Astrocyte (in vitro differentiated cells and primary cell): ENCODE results near the gene GRIP1. TPM values are rescaled to one million over a fixed set of nuclear protein-coding genes. Genes with fewer than 3 reads are reported as not detected.

Experiments used
- DNase-seq: peaks from one replicate; pipeline ENCODE4 v3.0.0-alpha.2; 2010; ENCODE audit warnings: low read depth
- FAIRE-seq: peaks from 2 replicates; lab custom pipeline; 2011; peaks lifted over from hg19 to GRCh38; lab: Jason Lieb, UNC
- H2AFZ ChIP-seq: 2 replicates; pipeline ENCODE4 v1.6.0; 2012; ENCODE audit warnings: low read depth, low read length, inconsistent platforms
- H3K27ac ChIP-seq: 2 replicates; pipeline ENCODE4 v1.5.1; 2011; ENCODE audit warnings: low read depth, low read length, inconsistent platforms
- H3K27me3 ChIP-seq: 2 replicates; pipeline ENCODE4 v1.6.0; 2011; ENCODE audit warnings: low read length, inconsistent platforms; ENCODE audit not compliant: insufficient read depth
- H3K36me3 ChIP-seq: 2 replicates; pipeline ENCODE4 v1.5.1; 2011; ENCODE audit warnings: low read length, inconsistent platforms; ENCODE audit not compliant: insufficient read depth
- H3K4me1 ChIP-seq: 2 replicates; pipeline ENCODE4 v1.5.1; 2011; ENCODE audit warnings: low read length, inconsistent platforms; ENCODE audit not compliant: insufficient read depth
- H3K4me2 ChIP-seq: 2 replicates; pipeline ENCODE4 v1.6.0; 2012; ENCODE audit warnings: low read length, inconsistent platforms
- H3K4me3 ChIP-seq: 2 replicates; pipeline ENCODE4 v1.5.1; 2011; ENCODE audit warnings: low read depth, mild to moderate bottlenecking, low read length, inconsistent platforms; ENCODE audit not compliant: insufficient read depth
- H3K79me2 ChIP-seq: 2 replicates; pipeline ENCODE4 v1.6.0; 2012; ENCODE audit warnings: mild to moderate bottlenecking, low read length, inconsistent platforms; ENCODE audit not compliant: insufficient read depth
- H3K9ac ChIP-seq: 2 replicates; pipeline ENCODE4 v1.6.0; 2012; ENCODE audit warnings: mild to moderate bottlenecking, low read length, inconsistent platforms
- H3K9me3 ChIP-seq: 2 replicates; pipeline ENCODE4 v1.5.1; 2012; ENCODE audit warnings: low read depth, mild to moderate bottlenecking, low read length, inconsistent platforms; ENCODE audit not compliant: insufficient read depth
- H4K20me1 ChIP-seq: 2 replicates; pipeline ENCODE4 v1.6.0; 2012; ENCODE audit warnings: low read length, inconsistent platforms; ENCODE audit not compliant: insufficient read depth
- H3K27ac Mint-ChIP-seq: one replicate; pipeline ENCODE4 v1.8.0; 2021; ENCODE audit warnings: mild to moderate bottlenecking, mixed read lengths; ENCODE audit not compliant: unreplicated experiment
- H3K27me3 Mint-ChIP-seq: one replicate; pipeline ENCODE4 v1.8.0; 2021; ENCODE audit warnings: low read depth, mixed read lengths; ENCODE audit not compliant: unreplicated experiment
- H3K36me3 Mint-ChIP-seq: one replicate; pipeline ENCODE4 v1.8.0; 2021; ENCODE audit warnings: low read depth, mixed read lengths; ENCODE audit not compliant: unreplicated experiment
- H3K4me1 Mint-ChIP-seq: one replicate; pipeline ENCODE4 v1.8.0; 2021; ENCODE audit warnings: low read depth, mixed read lengths; ENCODE audit not compliant: unreplicated experiment
- H3K4me3 Mint-ChIP-seq: one replicate; pipeline ENCODE4 v1.8.0; 2021; ENCODE audit warnings: mild to moderate bottlenecking, moderate library complexity, mixed read lengths; ENCODE audit not compliant: unreplicated experiment
- H3K9me3 Mint-ChIP-seq: one replicate; pipeline ENCODE4 v1.8.0; 2021; ENCODE audit warnings: mild to moderate bottlenecking, mixed read lengths; ENCODE audit not compliant: unreplicated experiment
- EZH2 ChIP-seq: IDR thresholded peaks from 2 replicates; pipeline ENCODE4 v1.6.1; 2012; ENCODE audit warnings: mild to moderate bottlenecking, low read length, inconsistent platforms; ENCODE audit not compliant: insufficient read depth
- total RNA-seq: library from RNA; stranded (reverse); gene quantifications from 2 replicates; pipeline ENCODE4 v1.2.1, GENCODE V29; 2021
- TF ChIP-seq, protein P1 (sequence below): IDR thresholded peaks from 2 replicates; pipeline ENCODE4 v1.5.1; 2011; ENCODE audit warnings: low read depth, mild to moderate bottlenecking, inconsistent platforms, low read length, moderate library complexity; ENCODE audit not compliant: insufficient read depth

The GRIP1 gene
- total RNA-seq, 1 donor from 2014 or later = 16.7 TPM

DNA sequence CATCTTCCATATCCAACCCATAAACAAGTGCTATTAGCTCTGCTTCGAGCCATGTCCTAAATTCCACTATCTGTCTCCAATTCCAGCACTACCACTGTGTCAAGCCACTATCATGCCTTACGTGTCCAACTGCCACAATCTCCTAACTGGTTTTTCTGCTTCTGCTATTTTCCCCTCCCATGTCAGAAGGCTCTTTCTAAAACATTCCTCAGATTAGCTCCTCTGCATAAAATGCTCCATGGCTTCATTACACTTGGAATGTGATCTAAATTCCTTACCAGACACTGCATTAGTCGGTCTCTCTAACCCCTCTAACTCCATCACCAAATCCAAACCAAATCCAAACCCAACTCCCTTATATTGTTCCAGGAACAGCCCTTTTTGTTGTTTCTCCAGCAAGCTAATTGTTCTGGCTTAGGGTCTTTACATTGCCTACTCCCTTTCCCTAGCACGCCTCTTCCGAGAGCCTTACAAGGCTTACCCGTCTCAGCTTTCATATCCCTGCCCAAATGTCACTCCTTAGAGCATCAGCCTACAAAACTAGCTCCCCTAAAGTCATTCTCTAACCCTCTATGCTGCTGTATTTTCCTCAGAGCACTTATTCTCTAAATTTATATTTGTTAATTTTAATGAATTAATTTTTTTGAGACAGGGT lies 236.8 kb downstream of the GRIP1 start:
- Histone ChIP-seq H4K20me1 (no peaks in the 10 kb centered on the region), H3K4me3 (no peak overlapping the region), H3K9me3 (no peaks in the 10 kb centered on the region), H3K4me1 (no peaks in the 10 kb centered on the region), H3K4me2 (no peak overlapping the region), H3K79me2 (no peaks in the 10 kb centered on the region), H2AFZ (no peak overlapping the region), H3K27ac (no peak overlapping the region), H3K27me3 (no peaks in the 10 kb centered on the region), H3K36me3 (no peaks in the 10 kb centered on the region), H3K9ac (no peak overlapping the region)
- FAIRE-seq = no peak
- no peaks in the 10 kb centered on the region for H3K9me3 Mint-ChIP-seq
- no peaks in the 10 kb centered on the region for H3K36me3 Mint-ChIP-seq
- no peak overlapping the region for H3K4me3 Mint-ChIP-seq
- H3K27me3 Mint-ChIP-seq = no peaks in the 10 kb centered on the region
- no peak for DNase-seq
- TF ChIP-seq EZH2 = no peak
- TF ChIP-seq, protein P1, sequence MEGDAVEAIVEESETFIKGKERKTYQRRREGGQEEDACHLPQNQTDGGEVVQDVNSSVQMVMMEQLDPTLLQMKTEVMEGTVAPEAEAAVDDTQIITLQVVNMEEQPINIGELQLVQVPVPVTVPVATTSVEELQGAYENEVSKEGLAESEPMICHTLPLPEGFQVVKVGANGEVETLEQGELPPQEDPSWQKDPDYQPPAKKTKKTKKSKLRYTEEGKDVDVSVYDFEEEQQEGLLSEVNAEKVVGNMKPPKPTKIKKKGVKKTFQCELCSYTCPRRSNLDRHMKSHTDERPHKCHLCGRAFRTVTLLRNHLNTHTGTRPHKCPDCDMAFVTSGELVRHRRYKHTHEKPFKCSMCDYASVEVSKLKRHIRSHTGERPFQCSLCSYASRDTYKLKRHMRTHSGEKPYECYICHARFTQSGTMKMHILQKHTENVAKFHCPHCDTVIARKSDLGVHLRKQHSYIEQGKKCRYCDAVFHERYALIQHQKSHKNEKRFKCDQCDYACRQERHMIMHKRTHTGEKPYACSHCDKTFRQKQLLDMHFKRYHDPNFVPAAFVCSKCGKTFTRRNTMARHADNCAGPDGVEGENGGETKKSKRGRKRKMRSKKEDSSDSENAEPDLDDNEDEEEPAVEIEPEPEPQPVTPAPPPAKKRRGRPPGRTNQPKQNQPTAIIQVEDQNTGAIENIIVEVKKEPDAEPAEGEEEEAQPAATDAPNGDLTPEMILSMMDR = no peak
- no peak overlapping the region for H3K27ac Mint-ChIP-seq
- peaks cover 7% of the 10 kb centered on the region for H3K4me1 Mint-ChIP-seq

DNA sequence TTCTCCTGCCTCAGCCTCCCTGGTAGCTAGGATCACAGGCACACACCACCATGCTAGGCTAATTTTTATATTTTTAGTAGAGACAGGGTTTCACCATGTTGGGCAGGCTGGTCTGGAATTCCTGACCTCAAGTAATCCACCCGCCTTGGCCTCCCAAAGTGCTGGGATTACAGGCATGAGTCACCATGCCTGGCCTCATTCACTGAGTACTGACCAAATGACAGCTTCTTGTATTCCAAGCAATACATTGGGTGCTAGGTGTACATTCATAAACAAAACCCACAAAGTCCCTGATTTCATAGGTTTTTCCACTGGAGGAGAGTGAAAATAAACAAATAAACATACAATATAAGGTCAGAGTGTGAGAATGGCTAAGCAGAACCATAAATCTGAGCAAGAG lies 240.3 kb downstream of the GRIP1 start:
- TF ChIP-seq, protein P1 = no peak
- no peak for TF ChIP-seq EZH2
- H3K9ac ChIP-seq = no peak overlapping the region
- H3K4me3 ChIP-seq = no peak overlapping the region
- no peaks in the 10 kb centered on the region for H3K27me3 Mint-ChIP-seq
- no peak overlapping the region for H3K27ac Mint-ChIP-seq
- DNase-seq (peak; percentile 21), FAIRE-seq (no peak)
- no peaks in the 10 kb centered on the region for H3K36me3 ChIP-seq
- peaks cover 7% of the 10 kb centered on the region for H3K4me1 Mint-ChIP-seq
- no peaks in the 10 kb centered on the region for H3K79me2 ChIP-seq
- no peak overlapping the region for H3K4me2 ChIP-seq
- H3K4me3 Mint-ChIP-seq = no peak overlapping the region
- H3K9me3 ChIP-seq = no peaks in the 10 kb centered on the region
- no peaks in the 10 kb centered on the region for H3K27me3 ChIP-seq
- no peaks in the 10 kb centered on the region for H3K9me3 Mint-ChIP-seq
- no peak overlapping the region for H2AFZ ChIP-seq
- no peaks in the 10 kb centered on the region for H4K20me1 ChIP-seq
- H3K27ac ChIP-seq = no peak overlapping the region
- no peaks in the 10 kb centered on the region for H3K36me3 Mint-ChIP-seq
- no peaks in the 10 kb centered on the region for H3K4me1 ChIP-seq

DNA sequence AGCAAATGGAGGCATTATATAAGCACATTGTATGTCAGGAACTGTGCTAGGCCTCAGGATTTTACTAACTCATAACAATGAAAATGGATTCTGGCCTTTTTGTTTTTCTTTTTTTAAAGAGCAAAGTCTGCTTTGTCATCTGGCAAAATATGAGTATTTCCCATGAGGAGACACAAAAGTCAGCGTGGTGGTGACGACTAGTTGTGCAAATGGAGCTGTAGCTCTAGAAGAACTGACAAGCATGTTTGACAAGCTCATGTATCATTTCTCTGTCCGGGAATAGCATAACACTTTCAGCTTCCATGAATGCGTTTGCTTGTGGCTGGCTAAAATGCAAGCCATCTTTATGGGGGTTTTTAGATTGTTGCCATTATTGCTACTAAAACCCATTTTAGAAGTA lies 248.8 kb downstream of the GRIP1 start:
- Mint-ChIP-seq H3K36me3 (no peaks in the 10 kb centered on the region), H3K4me3 (no peak overlapping the region), H3K27me3 (no peaks in the 10 kb centered on the region), H3K4me1 (no peaks in the 10 kb centered on the region), H3K9me3 (no peaks in the 10 kb centered on the region), H3K27ac (no peak overlapping the region)
- Histone ChIP-seq H3K4me3 (no peak overlapping the region), H3K36me3 (no peaks in the 10 kb centered on the region), H3K79me2 (no peaks in the 10 kb centered on the region), H3K4me1 (no peaks in the 10 kb centered on the region), H3K4me2 (no peak overlapping the region), H3K27me3 (no peaks in the 10 kb centered on the region), H4K20me1 (no peaks in the 10 kb centered on the region), H3K9me3 (no peaks in the 10 kb centered on the region), H2AFZ (no peak overlapping the region), H3K9ac (no peak overlapping the region), H3K27ac (no peak overlapping the region)
- DNase-seq = no peak
- no peak for FAIRE-seq
- TF ChIP-seq EZH2 = no peak
- TF ChIP-seq, protein P1 = no peak
